Measurements from ENCODE around the gene FAM43B. TPM values are rescaled to one million over a fixed set of nuclear protein-coding genes. Genes with fewer than 3 reads are reported as not detected.

FAM43B gene
- total RNA-seq, 1 donor from 2014 or later = 0.15 TPM

- DNase-seq (ENCODE audit: low read depth) = no peak
Observed at GRCh38 chr1:20589331-20590278, 37.2 kb downstream of the FAM43B start.

GRCh38 chr1:20590306-20590777, 38.0 kb downstream of the FAM43B start:
- DNase-seq (ENCODE audit: low read depth) = peak; percentile 94

GRCh38 chr1:20593756-20594155, 41.4 kb downstream of the FAM43B start:
- DNase-seq (ENCODE audit: low read depth) = no peak

- no peak for DNase-seq (ENCODE audit: low read depth)
Observed at GRCh38 chr1:20594746-20595145, 42.4 kb downstream of the FAM43B start.

GRCh38 chr1:20596106-20596505, 43.7 kb downstream of the FAM43B start:
- DNase-seq (ENCODE audit: low read depth) = no peak

GRCh38 chr1:20597650-20598049, 45.3 kb downstream of the FAM43B start:
- DNase-seq (ENCODE audit: low read depth) = no peak

- DNase-seq (ENCODE audit: low read depth) = no peak
Observed at GRCh38 chr1:20600156-20600555, 47.8 kb downstream of the FAM43B start.

- no peak for DNase-seq (ENCODE audit: low read depth)
Observed at GRCh38 chr1:20601129-20601825, 48.9 kb downstream of the FAM43B start.

- peak; percentile 50 for DNase-seq (ENCODE audit: low read depth)
Observed at GRCh38 chr1:20602851-20603450, 50.6 kb downstream of the FAM43B start.

- peak; percentile 93 for DNase-seq (ENCODE audit: low read depth)
Observed at GRCh38 chr1:20603504-20604464, 51.4 kb downstream of the FAM43B start.

Other genes with a start within 250 kb of the FAM43B start
- gene CAMK2N1, start 66.4 kb upstream of the FAM43B start, total RNA-seq = 18.6 and 35.8 TPM in 2 replicates
- 31.6 and 66.7 TPM in 2 replicates for gene MUL1, start 44.4 kb upstream of the FAM43B start, total RNA-seq
- gene CDA, start 36.5 kb downstream of the FAM43B start, total RNA-seq = 4.6 and 13.0 TPM in 2 replicates
- gene PINK1, start 80.9 kb downstream of the FAM43B start, total RNA-seq = 93.9 and 104 TPM in 2 replicates
- 182 and 297 TPM in 2 replicates for gene DDOST, start 108.8 kb downstream of the FAM43B start, total RNA-seq
- gene KIF17, start 165.4 kb downstream of the FAM43B start, total RNA-seq = 0.87 and 2.5 TPM in 2 replicates
- 9.0 and 20.7 TPM in 2 replicates for gene SH2D5, start 180.1 kb downstream of the FAM43B start, total RNA-seq
- gene HP1BP3, start 234.7 kb downstream of the FAM43B start, total RNA-seq = 173 and 284 TPM in 2 replicates